GM21515 (cell line): ENCODE measurements around the gene EPHA1.
"Not testable (repeated sequence)": the region's sequence is repeated elsewhere in the genome, so short reads cannot be mapped to it uniquely, and the experiment has no call there.

ENCODE experiments used
- ATAC-seq: cut with Tn5 transposase; IDR thresholded peaks from one replicate; pipeline ENCODE4 v1.9.1; 2021; ENCODE audit not compliant: unreplicated experiment

Gene EPHA1

DNA sequence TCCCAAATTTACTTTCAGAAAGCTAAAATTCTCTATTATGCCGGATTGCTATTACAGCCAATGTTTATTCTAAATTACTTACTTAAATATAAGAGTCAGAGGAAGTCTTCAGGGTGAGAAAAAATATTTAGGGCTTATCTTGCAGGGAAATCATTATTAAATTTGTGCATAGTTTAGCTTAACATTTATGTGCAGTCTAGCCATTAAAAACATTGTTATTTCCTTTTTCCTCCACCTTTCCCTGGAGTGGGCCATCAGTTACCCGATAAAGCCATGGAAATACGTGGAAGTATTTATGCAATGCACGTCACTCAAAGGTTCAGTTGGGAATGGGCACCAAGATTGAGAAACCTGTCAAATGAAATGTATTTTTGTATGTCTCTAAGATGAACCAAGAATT is 25.1 kb upstream of the EPHA1 start:
- no peak for ATAC-seq

- ATAC-seq: no peak
These were observed 22.5 kb upstream of the EPHA1 start for GRCh38 chr7:143431109-143431508.

DNA sequence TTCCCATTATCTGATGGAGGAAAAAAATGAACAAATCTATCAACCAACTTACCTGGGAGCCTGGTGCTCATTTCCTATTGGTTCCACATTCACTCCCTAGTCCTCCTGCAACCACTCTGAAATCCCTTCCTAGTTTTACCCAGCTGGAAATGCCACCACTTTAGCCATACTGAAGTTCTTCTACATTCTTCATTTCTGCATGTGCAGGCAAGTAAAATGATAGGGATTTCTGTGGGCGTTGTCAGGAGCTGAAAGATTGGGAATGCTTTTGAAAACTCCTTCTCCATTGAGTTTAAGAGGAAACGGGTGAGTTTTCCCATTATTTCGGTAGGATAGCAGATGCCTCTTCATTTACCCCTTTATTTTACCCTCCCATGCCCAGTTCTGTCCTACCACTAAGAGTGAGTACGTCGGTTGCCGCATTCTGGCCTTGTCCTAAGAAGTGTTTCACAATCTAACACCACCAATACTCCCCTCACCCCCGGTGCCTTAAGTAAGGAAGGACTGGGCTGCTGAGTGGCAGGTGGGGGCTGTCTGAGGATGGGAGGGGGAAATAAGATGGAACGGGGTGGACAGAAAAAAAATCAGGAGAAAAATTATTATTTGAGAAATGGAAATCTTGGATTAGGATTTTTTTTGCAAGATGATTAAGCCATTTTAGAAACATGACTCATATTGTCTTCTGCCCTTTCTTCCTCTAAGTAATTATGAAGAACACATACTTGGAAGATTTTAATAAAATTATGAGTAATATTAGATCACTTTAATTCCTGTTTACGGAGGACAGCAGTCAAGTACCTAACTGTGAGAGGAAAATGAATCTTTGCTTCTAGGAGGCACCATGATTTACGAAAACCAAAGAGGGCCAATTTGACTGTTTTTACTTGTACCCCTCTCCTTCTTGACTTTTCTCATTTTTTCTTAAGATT is 21.4 kb upstream of the EPHA1 start:
- no peak for ATAC-seq

DNA sequence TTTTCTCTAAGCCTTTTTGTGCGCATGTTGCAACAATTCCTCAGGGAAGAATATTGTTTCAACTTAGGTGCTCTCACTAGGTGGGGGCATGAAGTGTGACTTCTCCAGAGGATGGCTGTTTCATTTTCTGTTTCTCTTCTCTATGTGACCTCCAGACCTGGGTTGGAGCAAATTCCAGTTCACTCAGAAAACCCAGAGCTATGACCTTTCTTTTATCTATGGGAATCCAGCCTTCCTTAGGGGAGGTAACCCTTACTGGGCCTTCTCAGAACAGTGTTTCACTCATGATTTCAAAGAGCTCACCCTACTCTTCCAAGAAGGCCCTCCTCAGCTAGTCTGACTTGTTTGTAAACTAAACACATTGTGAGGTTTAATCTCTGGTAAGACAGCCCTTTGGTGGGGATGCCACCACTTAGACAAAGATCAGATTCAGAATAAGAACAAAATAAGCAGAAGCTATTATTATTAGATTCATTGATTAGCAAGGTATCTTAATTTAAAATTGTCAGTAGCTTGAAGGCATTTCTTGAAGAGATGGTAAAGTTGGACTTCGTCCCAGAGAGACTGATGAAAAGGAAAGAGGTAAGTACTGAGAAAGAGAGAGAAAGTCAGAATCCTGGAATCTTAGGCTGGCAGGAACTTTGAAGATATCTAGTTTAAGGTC is 18.0 kb upstream of the EPHA1 start:
- ATAC-seq: no peak

GRCh38 chr7:143424476-143424875 is 15.8 kb upstream of the EPHA1 start:
- ATAC-seq: not testable (repeated sequence)

- ATAC-seq: no peak
These were observed 13.4 kb upstream of the EPHA1 start for GRCh38 chr7:143422033-143422432.

DNA sequence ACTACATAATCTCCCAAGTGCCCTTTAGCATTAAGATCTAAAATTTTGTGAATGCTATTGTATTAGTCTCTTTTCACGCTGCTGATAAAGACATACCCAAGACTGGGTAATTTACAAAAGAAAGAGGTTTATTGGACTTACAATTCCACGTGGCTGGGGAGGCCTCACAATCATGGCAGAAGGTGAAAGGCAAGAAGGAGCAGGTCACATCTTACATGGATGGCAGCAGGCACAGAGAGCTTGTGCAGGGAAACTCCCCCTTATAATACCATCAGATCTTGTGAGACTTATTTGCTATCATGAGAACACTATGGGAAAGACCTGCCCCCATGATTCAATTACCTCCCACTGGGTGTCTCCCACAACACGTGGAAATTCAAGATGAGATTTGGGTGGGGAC is 12.0 kb upstream of the EPHA1 start:
- ATAC-seq: not testable (repeated sequence)

GRCh38 chr7:143419880-143420279 is 11.2 kb upstream of the EPHA1 start:
- ATAC-seq: no peak

DNA sequence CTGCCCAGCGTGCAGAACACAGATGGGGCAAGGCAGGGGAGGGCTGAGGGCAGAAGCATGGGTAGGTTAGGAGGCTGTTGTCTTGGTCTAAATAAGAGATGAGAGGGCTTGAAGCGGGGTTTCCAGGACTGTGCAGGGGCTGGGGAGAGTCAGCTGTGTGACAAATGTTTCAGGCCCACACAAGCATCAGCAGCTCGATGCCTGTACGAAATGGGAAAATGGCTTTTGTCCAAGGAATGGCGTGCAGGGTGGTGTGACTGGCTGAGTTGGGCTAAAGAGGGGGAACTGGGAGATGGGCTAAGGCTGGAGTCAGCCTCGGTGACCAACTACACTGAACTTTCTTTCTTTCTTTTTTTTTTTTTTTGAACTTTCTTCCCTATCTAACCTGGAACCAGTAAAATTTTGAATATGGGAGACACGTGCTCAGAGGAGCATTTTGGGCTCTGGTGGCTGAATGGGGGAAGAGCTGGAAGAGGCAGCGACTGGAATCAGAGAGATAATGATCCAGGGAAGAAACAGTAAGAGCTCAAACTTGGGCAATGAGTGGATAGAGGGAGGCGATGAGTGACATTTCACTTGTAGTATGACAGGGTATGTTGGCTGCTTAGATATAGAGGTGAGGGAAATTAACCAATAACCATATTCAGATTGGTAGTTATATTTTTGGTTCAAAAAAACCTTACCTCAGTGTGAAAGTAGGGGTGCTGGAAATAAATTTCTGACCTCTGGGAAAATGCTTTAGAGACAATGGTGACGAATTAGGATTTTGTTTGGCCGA is 10.2 kb upstream of the EPHA1 start:
- ATAC-seq: no peak

GRCh38 chr7:143417734-143418383 is 9.2 kb upstream of the EPHA1 start:
- no peak for ATAC-seq

DNA sequence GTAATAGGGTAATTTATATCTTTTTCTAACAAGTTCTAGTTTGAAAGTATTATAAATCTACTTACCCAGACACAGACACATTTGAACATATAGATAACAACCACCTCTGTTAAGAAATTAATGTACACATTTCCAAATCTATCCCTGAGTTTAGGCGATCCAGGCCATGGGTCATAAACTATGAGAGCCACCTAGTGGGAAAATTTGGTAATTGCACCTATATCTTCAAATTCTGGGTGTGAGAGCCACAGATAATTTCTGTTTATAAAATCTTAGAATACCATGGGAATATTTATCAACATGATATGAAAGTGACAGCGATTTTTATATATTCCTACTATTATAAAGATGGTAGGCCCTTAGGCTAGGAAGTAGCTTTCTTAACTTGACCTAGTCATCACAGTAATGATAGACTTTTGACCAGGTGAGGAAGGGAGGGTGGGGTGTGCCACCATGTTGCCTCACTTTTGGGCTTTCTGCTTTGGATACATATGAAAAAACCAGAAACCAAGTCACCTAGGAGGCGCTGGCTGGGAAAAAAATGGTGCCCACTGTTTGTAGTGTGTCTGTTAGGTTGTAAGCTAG is 8.0 kb upstream of the EPHA1 start:
- peak; percentile 76 for ATAC-seq

DNA sequence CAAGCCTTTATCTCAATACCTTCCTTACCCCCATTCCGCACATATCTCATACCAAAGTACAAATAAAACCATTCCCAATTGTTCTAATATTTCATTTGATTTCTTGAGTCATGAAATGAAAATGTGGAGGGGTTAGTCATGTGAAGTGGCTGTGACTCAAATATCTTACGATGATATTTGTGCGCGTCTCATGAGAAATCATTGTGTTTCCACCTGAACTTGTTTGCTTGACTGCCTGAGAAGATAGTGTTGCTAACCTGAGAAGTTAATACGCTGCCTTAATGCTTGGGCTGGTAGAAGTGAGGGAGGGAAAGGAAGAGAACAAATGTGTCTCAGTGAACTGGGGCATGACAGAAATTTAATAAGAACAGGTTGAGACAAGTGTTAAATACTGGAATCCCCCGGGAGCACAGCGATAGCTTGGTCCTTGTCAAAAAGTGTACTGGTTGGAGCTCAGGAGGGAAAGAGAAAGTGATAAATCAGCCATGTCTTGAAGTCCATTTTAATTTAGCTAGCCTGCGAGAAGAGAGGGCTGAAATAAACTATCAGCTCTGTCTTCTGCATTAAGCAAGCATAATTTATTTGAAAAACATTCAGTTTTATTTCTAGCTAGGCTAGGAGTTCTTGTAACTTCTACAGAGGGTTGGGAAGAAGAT is 7.2 kb upstream of the EPHA1 start:
- ATAC-seq: no peak

DNA sequence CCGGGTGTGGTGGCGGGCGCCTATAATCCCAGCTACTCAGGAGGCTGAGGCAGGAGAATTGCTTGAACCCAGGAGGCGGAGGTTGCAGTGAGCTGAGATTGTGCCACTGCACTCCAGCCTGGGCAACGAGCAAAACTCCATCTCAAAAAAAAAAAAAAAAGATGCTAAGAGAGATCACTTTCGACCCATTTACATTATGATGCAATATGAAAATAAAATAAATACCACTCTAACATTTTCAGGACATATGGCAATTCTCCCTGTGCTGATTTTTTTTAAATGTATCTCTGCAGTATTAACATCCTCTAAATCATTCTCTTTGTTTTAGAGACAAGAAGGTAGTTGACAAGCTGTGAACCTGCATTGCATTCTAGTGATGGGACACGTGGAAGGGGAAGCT is 6.6 kb upstream of the EPHA1 start:
- not testable (repeated sequence) for ATAC-seq

- no peak for ATAC-seq
These were observed 4.5 kb upstream of the EPHA1 start for GRCh38 chr7:143413123-143413522.

- ATAC-seq: no peak
These were observed 3.5 kb upstream of the EPHA1 start for GRCh38 chr7:143411976-143412708.

DNA sequence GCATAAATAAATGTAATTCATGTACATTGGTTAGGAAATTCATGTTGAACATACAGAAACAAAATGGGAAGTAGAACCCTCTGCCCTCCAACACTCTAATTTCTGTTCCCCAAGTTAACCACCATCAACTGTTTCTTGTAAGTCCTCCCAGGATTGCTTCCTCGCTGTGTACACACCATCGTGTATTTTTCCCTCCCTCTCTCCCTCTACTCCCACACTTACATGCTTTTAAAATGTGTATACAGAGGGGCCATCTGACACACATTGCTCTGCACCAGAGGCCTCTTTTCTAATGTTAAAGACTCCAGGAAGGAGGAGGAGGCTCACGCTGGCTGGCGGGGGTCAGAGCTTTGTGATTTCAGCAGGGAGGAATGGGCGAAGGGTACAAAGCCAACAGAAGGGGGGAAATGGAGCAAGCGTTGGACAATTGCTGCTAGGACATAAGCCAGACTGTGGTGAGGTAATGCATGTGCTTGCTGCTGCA is 1.9 kb upstream of the EPHA1 start:
- no peak for ATAC-seq

DNA sequence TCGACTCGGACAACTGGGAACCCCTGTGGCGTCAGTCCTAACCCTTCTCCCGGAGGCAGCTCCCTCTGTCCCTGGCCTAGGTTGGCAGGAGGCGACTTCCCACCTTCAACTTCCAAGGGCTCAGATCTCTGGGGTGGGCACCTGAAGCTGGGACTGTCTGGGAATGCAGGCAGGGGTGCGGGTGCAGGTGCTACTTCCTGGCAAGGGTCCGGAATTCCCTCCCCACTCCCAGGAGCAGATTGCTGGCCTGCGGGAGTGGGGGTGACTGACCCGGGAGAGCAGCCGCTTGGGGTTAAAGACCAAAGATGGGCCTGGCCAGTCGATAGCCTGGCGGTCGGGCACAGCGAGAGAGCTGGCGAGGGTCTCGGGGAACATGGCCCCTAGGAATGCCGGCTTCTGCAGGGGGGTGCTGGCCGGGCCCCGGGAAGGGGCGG is 387 bp downstream of the EPHA1 start:
- ATAC-seq: no peak

DNA sequence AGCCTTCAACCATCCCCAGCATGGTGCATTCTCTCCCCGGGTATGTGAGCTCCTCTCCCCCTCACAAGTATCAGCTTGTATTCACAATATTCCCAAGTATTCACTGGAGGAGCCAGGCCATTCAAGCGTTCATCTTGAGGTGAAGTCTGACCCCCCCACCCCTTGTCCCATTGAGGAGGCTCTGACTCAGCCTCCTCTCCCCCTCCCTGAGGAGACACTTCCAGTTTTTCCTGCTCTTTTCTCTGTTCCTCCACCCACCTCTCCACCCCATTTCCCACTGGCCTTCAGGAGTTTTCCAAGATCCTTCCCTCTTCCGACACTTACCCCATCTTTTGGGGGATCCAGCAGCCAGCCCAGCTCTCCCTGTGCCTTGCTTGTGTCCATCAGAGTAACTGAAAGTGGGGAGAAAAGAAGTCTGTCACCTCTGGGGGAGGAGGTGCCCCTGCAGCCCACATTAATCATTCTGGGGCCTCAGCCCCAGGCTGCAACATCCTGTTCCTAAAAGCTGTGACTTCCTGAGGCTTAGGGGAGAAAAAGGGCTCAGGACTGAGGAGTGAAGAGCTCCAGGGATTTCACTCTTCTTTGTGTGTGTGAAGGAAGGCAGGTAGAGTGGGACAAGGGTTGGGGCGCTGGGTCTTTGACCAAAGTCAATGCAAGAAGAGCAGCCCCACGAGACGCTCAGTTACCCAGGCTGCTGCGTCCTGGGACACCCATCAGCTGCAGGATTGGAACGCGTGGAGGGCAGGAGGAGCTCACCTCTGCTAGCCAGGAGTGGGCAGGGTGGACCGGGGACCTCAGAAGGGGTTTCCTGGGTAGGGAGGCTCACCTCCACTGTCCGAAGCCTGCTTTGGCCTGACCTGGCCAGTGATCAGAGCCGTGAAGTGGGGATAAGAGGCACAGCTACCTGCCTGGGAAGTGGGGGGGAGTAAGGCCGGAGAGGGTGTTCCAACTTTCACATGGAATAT is 1.1 kb downstream of the EPHA1 start:
- no peak for ATAC-seq
